ENCODE data around the gene IRGM. TPM values are rescaled to one million over a fixed set of nuclear protein-coding genes. Genes with fewer than 3 reads are reported as not detected.
"Not testable (repeated sequence)": the region's sequence is repeated elsewhere in the genome, so short reads cannot be mapped to it uniquely, and the experiment has no call there.

IRGM gene
- total RNA-seq, 1 donor, result not detected

DNA sequence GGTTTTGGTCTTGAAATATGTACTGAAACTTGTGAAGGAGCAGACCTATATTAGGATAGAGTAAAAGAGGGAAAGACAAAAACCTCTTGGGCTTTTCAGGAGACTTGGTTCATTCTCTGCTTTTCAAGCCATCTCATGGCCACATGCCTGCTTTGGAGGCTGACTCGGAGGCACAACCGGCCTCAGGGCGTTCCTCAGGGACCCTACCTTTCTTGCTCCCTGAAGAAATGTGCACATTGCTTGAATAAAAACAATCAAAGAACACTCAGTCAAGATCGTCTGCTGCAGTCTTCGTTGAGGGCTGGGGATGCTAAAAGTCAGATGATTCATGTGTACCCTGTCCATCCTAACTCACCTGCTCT is 994 bp downstream of the IRGM start:
- H2AFZ ChIP-seq (ENCODE audit: low read length), result no peak overlapping the region
- no peak overlapping the region for H3K4me3 ChIP-seq (ENCODE audit: insufficient read depth, low read length)
- no peaks in the 10 kb centered on the region for H3K4me1 ChIP-seq (ENCODE audit: insufficient read depth, low read length)
- H3K9me3 ChIP-seq (ENCODE audit: low read depth, low read length), result no peaks in the 10 kb centered on the region
- no peak overlapping the region for H3K27ac ChIP-seq (ENCODE audit: low read depth, low read length)
- H3K4me2 ChIP-seq (ENCODE audit: insufficient read depth, low read length), result peak overlapping the region; percentile 9
- no peak for TF ChIP-seq CTCF (IDR thresholded peaks at IDR 0.05; ENCODE audit: extremely low read depth, low read depth, low read length)
- peaks cover 7% of the 10 kb centered on the region for H3K27me3 ChIP-seq (ENCODE audit: insufficient read depth, low read length)
- H3K36me3 ChIP-seq (ENCODE audit: insufficient read depth, low read length), result no peaks in the 10 kb centered on the region
- H4K20me1 ChIP-seq (ENCODE audit: insufficient read depth, low read length), result no peaks in the 10 kb centered on the region
- no peak for DNase-seq (ENCODE audit: insufficient read length, low spot score, missing footprints)
- no peaks in the 10 kb centered on the region for H3K79me2 ChIP-seq (ENCODE audit: insufficient read depth, low read length)

DNA sequence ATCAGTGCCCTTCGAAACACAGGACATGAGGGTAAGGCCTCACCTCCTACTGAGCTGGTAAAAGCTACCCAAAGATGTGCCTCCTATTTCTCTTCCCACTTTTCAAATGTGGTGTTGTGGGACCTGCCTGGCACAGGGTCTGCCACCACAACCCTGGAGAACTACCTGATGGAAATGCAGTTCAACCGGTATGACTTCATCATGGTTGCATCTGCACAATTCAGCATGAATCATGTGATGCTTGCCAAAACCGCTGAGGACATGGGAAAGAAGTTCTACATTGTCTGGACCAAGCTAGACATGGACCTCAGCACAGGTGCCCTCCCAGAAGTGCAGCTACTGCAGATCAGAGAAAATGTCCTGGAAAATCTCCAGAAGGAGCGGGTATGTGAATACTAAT is 1.9 kb downstream of the IRGM start:
- Histone ChIP-seq H3K4me1 (ENCODE audit: insufficient read depth, low read length) (no peaks in the 10 kb centered on the region), H3K27me3 (ENCODE audit: insufficient read depth, low read length) (peaks cover 7% of the 10 kb centered on the region), H3K9me3 (ENCODE audit: low read depth, low read length) (no peaks in the 10 kb centered on the region), H4K20me1 (ENCODE audit: insufficient read depth, low read length) (no peaks in the 10 kb centered on the region), H3K27ac (ENCODE audit: low read depth, low read length) (no peak overlapping the region), H3K79me2 (ENCODE audit: insufficient read depth, low read length) (no peaks in the 10 kb centered on the region), H3K36me3 (ENCODE audit: insufficient read depth, low read length) (no peaks in the 10 kb centered on the region), H2AFZ (ENCODE audit: low read length) (no peak overlapping the region), H3K4me3 (ENCODE audit: insufficient read depth, low read length) (no peak overlapping the region), H3K4me2 (ENCODE audit: insufficient read depth, low read length) (no peak overlapping the region)
- DNase-seq (ENCODE audit: insufficient read length, low spot score, missing footprints), result no peak
- no peak for TF ChIP-seq CTCF (IDR thresholded peaks at IDR 0.05; ENCODE audit: extremely low read depth, low read depth, low read length)

DNA sequence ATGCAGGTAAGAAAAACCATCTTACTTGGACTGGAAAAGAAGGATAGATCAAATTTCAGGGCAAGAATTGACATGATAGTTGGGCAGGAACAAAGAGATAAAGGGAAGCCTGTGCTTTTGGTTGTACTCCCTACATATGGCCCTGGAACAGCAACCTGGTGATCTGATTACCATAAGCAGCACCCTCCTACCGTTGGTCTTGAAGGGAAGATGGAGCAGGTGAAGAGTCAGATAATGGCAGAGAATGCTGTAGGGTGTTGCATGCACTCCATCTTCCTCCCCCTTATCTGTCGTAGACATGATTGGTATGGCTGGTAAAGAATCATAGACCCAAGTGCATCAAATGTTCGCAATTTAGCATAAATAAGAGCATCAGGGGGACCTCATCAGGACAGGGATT is 4.7 kb downstream of the IRGM start:
- no peak for TF ChIP-seq CTCF (IDR thresholded peaks at IDR 0.05; ENCODE audit: extremely low read depth, low read depth, low read length)
- Histone ChIP-seq H3K79me2 (ENCODE audit: insufficient read depth, low read length) (no peaks in the 10 kb centered on the region), H3K27ac (ENCODE audit: low read depth, low read length) (no peak overlapping the region), H3K36me3 (ENCODE audit: insufficient read depth, low read length) (no peaks in the 10 kb centered on the region), H3K4me3 (ENCODE audit: insufficient read depth, low read length) (no peak overlapping the region), H2AFZ (ENCODE audit: low read length) (no peak overlapping the region), H4K20me1 (ENCODE audit: insufficient read depth, low read length) (no peaks in the 10 kb centered on the region), H3K4me1 (ENCODE audit: insufficient read depth, low read length) (no peaks in the 10 kb centered on the region), H3K4me2 (ENCODE audit: insufficient read depth, low read length) (no peak overlapping the region), H3K9me3 (ENCODE audit: low read depth, low read length) (no peaks in the 10 kb centered on the region), H3K27me3 (ENCODE audit: insufficient read depth, low read length) (peaks cover 7% of the 10 kb centered on the region)
- DNase-seq (ENCODE audit: insufficient read length, low spot score, missing footprints), result no peak

DNA sequence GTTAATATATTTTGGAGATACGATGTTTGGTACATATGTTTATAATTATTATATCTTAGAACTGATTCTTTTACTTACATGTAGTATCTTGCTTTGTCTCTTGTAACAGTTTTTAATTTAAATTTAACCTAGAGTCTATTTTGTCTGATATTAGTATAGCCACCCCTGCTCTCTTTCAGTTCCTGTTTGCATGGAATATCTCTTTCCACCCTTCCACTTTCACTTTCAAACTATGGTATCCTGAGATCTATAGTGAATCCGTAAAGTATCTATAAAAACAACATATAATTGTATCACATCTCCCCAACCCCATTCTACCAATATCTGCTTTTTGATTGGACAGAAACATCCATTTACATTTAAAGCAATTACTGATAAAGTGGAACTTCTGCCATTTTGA is 7.2 kb downstream of the IRGM start:
- H4K20me1 ChIP-seq (ENCODE audit: insufficient read depth, low read length), result no peaks in the 10 kb centered on the region
- peak overlapping the region; percentile 20 for H2AFZ ChIP-seq (ENCODE audit: low read length)
- peak overlapping the region; percentile 67 for H3K4me2 ChIP-seq (ENCODE audit: insufficient read depth, low read length)
- no peaks in the 10 kb centered on the region for H3K36me3 ChIP-seq (ENCODE audit: insufficient read depth, low read length)
- no peaks in the 10 kb centered on the region for H3K4me1 ChIP-seq (ENCODE audit: insufficient read depth, low read length)
- H3K27ac ChIP-seq (ENCODE audit: low read depth, low read length), result no peak overlapping the region
- H3K4me3 ChIP-seq (ENCODE audit: insufficient read depth, low read length), result no peak overlapping the region
- DNase-seq (ENCODE audit: insufficient read length, low spot score, missing footprints), result no peak
- no peak for TF ChIP-seq CTCF (IDR thresholded peaks at IDR 0.05; ENCODE audit: extremely low read depth, low read depth, low read length)
- no peaks in the 10 kb centered on the region for H3K79me2 ChIP-seq (ENCODE audit: insufficient read depth, low read length)
- no peaks in the 10 kb centered on the region for H3K9me3 ChIP-seq (ENCODE audit: low read depth, low read length)
- H3K27me3 ChIP-seq (ENCODE audit: insufficient read depth, low read length), result peaks cover 7% of the 10 kb centered on the region

DNA sequence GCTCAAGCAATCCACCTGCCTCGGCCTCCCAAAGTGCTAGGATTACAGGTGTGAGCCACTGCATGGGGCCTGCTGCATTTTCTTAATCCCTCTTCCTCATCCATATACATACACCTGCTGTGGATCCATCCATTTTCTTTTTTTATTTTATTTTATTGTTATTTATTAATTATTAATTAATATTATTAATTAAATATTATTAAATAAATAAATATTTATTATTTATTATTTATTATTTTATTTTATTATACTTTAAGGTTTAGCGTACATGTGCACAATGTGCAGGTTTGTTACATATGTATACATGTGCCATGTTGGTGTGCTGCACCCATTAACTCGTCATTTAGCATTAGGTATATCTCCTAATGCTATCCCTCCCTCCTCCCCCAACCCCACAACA is 10.4 kb downstream of the IRGM start:
- not testable (repeated sequence) for H3K4me2 ChIP-seq (ENCODE audit: insufficient read depth, low read length); H4K20me1 ChIP-seq (ENCODE audit: insufficient read depth, low read length); H3K27me3 ChIP-seq (ENCODE audit: insufficient read depth, low read length); H3K36me3 ChIP-seq (ENCODE audit: insufficient read depth, low read length); H3K27ac ChIP-seq (ENCODE audit: low read depth, low read length); H3K79me2 ChIP-seq (ENCODE audit: insufficient read depth, low read length); DNase-seq (ENCODE audit: insufficient read length, low spot score, missing footprints); H2AFZ ChIP-seq (ENCODE audit: low read length); H3K4me3 ChIP-seq (ENCODE audit: insufficient read depth, low read length); H3K9me3 ChIP-seq (ENCODE audit: low read depth, low read length); H3K4me1 ChIP-seq (ENCODE audit: insufficient read depth, low read length)
